Activated CD8-positive, alpha-beta memory T cell treated with anti-CD3 and anti-CD28 coated beads, Interleukin-2, amount 50 U/mL, for 4 hours (primary cell): ENCODE results near the gene POLDIP3.
"Not testable (repeated sequence)": the region's sequence is repeated elsewhere in the genome, so short reads cannot be mapped to it uniquely, and the experiment has no call there.

Source experiments
- DNase-seq: peaks from one replicate; pipeline ENCODE4 v3.0.0-alpha.2; 2020

Gene POLDIP3

DNA sequence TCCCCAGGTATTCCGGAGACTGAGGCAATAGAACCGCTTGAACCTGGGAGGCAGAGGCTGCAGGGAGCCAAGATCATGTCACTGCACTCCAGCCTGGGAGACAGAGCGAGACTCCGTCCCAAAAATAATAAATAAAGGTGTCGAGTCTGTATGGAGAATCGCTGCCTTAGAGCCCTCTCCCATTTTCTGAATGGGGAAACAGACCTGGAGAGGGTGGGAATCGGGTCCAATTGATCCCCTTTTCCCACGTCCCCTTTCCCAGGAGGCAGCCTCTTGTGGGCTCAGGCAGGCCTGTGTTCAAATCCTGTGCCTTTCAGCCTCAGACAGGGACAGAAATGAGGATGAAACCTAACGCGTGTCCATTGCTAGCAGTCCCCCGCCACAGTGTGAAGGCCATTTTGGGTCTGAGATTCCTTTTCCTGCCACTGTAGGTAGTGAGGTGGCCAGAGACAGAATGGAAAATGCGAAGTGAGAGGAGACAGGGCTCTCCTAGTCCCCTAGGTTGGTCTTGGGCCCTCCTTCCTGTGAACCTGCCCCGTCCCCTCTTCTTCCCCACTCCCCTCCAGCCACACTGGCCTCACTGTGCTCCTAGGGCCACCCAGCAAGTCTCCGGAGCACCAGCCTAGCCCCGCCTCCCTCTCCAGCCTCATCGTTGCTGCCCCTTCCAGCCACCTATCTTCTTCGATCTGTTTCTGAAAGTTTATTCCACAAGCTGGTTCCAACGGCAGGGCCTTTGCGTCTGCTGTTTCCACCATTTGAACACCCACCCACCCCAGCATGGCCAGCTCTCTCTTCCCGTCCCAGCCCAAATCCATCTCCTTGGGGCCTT is 2.7 kb upstream of the POLDIP3 start:
- no peak for DNase-seq

DNA sequence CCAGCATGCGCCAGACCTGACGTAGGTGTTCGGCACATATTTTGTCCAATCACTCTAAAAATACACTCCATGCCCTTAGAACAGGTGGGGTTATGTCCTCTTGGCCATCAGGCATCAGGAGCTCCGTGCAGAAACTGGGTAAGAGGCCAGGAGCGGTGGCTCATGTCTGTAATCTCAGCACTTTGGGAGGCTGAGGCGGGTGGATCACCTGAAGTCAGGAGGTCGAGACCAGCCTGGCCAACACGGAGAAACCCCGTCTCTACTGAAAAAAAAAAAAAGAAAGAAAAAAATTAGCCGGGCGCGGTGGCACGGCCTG is 1.1 kb upstream of the POLDIP3 start:
- not testable (repeated sequence) for DNase-seq

DNA sequence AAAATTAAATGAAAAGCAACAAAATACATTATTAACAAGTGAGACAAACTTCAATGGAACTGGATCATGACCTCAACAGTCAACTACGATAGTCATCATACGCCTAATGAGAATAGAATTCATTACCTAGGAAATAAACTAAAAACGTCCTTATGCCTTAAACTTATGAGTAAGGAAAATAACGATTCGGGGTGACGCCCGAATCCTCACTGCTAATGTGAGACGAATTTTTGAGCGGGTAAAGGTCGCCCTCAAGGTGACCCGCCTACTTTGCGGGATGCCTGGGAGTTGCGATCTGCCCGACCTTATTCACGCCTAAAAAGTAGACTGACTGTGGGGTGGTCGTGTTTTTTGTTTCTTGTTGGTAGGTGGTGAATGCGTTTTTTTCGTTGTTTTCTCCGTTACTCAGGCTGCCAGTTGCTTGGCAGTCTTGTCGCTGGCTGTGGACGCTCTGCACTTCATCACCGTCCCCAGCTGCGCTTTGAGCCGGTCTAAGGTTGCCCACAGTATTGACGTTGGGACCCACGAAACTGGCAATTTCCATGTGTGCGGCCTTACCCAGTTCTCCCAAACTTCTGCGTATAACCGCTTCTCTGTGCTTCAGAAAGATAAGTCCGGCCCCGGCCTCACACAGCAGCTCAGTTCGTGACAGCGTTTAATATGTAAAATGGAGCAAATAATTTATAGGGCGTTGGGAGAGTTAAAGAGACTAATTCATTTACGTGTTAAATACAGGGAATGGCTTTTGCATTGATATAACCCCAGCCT is 593 bp upstream of the POLDIP3 start:
- DNase-seq: peak; percentile 75

DNA sequence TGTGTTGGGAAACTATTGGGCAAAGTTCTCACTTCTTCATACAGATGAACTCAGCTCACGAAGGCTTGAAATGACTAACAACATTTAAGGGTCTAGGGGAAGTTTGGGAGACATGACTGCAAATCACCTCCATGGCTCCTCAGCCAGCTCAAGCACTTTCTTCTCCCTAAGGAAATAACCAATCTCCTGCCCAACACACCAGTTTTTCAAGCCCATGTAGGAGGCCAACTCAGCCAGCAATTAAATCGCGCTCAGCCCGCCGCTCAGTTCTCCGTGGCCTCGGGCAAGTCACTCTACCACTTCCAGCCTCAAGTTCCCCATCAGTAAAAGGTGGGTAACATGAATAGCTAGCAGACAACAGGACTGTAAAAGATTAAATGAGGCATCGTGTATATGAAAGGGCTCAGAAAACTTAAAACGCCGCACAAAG is 796 bp downstream of the POLDIP3 start:
- DNase-seq: no peak

DNA sequence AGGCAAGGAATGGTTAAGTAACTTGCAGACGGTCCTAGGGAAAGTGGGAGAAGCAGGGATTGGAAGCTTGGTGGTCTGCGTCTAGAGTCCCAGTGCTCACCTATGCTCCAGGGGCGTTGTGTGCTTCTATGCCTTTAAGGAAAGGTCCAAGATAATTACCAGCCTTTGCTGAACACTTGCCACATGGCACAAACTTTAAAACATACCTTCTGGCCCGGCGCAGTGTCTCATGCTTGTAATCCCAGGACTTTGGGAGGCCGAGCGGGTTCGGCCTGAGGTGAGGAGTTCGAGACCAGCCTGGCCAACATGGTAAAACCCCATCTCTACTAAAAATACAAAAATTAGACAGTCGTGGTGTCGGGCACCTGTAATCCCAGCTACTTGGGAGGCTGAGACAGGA is 2.3 kb downstream of the POLDIP3 start:
- DNase-seq: no peak

DNA sequence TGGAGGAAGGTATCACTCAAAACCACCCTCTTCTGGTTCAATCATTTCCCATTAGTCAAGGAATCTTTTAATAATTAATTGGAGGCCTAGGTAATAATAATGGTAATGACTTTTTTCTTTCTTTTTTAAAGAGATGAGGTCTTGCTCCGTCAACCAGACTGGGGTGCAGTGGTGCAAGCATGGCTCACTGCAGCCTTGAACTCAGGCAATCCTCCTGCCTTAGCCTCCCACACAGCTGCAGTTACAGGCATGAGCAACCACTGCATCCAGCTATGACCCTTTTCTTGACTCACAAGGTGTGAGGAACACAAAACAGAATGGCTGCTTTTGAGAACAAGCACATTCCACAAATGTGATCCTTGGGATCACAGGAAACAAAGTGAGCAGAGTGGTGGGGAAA is 3.6 kb downstream of the POLDIP3 start:
- DNase-seq: no peak

DNA sequence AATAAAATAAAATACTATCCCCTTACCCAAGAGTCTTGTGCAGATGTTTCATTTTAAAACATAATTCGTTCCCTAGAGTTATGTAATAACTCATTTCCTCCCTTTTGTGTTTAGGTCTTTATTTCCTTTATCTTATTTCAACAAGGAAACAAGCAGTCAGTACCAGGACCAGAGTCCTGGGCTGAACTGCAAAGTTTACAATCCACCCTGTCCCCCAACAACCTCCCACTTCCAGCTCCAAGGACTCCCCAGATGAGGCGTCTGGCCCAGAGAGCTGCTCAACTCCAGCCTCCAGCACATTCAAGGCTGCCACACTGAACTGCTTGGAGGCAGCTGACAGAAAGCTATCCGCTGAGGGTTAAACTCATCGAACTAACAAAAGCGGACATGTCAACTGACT is 4.5 kb downstream of the POLDIP3 start:
- DNase-seq: no peak

DNA sequence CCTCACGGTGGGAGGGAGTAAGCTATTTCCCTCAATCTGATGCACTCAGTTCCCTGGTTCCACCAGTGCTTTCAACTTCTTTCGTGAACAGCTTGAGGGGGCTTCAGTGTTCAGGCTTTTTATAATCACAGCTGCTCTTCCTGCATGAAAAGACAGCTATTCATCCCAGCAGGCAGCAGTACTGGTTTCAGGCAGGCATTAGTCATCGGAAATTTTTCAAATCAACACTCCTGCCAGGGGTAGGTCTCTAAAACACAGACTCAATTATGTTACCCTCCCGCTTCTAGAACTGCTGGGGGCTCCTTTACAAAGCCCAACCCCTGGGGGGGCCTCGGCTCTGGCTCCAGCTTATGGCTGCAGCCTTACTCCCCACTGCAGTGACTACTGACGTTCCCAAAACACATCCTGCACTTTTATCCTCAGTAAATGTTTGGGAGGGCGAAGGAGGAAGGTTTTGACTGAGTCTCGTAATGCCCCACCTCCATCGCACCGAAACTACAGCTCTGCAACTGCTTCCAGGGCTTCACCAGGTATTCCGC is 5.8 kb downstream of the POLDIP3 start:
- no peak for DNase-seq

DNA sequence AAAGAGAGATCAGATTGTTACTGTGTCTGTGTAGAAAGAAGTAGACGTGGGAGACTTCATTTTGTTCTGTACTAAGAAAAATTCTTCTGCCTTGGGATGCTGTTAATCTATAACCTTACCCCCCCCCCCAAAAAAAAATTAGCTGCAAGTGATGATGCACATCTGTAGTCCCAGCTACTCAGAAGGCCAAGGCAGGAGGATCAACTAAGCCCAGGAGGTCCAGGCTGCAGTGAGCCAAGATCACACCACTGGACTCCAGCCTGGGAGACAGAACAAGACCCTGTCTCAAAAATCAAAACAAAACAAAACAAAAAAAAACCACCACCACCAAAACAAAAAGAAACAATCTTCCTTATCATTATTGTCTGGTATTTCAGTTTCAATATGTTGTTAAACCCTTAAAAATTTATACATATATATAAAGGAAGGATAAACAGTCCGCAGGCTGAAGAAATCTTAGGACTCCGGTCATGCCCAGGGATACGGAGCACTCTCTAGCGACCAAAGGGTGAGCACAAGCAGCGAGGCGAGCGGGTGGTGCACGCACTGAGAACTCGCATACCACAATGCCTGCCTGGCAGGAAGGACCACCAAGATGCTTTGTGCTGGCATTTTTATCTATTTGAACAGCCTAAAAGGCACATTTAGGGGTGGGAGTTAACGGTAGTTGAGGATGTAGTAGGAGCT is 6.4 kb downstream of the POLDIP3 start:
- DNase-seq: no peak

DNA sequence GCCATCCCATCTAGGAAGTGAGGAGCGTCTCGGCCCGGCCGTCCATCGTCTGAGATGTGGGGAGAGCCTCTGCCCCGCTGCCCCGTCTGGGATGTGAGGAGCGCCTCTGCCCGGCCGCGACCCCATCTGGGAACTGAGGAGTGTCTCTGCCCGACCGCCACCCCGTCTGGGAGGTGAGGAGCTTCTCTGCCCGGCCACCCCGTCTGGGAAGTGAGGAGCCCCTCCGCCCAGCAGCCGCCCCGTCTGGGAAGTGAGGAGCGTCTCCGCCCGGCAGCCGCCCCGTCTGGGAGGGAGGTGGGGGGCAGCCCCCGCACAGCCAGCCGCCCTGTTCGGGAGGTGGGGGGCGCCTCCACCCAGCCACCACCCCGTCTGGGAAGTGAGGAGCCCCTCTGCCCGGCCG is 7.0 kb downstream of the POLDIP3 start:
- DNase-seq: not testable (repeated sequence)

DNA sequence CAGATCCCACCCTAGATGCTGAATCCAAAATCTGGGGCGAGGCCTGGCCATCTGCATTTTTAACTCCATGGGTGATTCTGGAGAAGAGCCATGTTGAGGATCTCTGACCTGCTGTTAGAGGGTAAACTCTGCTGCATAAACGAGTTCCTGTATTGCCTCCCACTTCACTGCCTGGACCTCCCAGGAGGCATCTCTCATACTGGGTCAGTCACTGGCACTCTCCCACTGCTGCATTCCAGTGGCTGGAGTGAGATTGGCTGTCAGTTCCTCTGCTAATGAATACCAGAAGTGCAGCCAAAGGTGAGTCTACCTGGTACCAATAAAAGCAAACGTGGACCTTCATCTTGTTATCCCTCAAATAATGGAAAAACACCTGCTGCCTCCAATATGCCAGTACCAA is 10.3 kb downstream of the POLDIP3 start:
- no peak for DNase-seq

DNA sequence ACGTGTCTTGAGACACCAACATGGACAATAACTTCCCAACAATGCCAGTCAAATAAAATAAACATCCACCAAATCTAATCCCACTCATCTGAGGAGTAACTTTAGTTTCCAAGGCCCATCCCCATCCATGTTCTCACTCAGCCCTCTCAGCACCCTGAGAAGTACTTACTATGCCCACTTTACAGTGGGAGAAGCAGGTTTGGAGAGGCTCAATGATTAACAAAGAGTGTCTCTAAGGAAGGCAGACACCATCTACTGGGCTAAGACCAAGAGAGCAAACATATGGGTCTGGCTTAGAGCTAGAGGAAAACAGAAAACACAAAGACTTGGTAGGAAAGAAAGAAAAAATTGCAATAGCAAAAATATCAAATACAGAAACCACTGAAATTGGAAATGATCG is 11.3 kb downstream of the POLDIP3 start:
- DNase-seq: no peak

DNA sequence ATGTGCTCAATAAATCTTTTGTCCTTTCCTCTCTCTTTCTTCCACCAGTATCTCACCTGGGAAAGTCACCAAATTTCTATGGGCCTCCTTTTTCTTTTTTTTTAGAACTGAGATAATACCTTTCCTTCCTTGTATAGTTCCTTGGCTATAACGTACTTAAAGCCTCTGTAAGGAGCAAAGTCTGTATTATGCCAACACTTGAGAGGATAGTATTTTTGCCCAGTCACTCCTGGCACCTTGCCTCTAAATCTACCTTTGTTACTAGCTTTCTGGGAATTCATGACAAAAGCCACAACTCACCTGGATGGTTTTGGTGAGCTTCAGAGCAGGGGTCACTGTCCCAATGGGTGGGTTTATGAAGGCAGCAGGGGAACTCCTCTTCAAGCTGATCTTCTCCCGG is 12.2 kb downstream of the POLDIP3 start:
- DNase-seq: no peak

DNA sequence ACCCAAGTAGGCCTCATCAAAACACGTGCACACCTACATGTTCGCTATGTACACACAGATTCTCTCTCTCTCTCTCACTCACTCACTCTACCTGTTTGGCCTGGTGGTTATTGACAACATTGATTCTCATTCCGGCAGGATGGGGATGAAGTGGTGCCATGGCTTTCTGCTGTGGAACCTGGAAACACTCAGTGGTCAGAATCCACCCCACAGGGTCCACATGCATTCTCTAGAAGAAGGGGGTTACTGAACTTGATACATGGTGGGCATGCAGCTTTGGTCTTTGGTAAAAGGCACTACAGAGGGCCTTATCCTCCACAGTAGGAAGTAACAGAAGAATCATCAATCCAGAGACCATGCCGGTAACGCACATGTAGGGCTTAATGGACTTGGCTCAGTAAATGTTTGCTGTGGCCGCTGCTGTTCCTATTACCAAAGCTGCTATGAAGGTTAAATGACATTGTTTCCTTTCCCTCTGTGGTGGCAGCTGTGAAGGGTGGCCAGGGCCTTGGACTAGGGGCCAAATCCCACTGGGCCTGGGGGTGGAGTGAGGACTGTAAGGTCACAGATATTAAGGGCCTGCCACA is 12.7 kb downstream of the POLDIP3 start:
- no peak for DNase-seq

DNA sequence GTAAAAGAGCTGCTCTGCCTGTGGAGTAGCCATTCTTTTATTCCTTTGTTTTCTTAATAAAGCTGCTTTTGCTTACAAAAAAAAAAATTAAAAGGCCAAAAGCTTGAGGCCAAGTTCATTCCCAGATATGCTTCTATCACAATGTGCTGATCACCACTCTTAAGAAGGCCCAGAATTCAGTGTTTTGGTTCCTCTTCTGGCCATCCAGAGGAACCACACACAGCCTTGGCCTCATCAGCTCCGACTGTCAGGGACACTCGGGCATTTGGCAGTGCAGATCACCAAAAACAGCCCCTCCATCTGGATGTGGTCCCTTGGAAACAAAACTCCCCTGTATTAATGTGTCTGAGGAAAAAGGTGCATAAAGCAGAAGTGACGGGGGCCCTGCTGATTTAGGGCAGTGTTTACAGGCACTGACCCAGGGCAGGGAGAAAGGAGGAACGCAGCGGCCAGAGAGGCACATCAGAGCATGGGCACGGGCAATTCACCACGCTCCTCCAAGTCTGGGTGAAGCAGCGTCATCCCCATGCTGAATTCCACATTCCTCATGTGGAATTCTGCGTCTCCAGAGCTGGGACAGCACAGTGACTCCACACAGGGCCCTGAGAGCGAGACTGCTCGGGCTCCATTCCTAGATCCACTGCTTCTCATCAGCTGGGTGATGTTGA is 17.7 kb downstream of the POLDIP3 start:
- DNase-seq: no peak

DNA sequence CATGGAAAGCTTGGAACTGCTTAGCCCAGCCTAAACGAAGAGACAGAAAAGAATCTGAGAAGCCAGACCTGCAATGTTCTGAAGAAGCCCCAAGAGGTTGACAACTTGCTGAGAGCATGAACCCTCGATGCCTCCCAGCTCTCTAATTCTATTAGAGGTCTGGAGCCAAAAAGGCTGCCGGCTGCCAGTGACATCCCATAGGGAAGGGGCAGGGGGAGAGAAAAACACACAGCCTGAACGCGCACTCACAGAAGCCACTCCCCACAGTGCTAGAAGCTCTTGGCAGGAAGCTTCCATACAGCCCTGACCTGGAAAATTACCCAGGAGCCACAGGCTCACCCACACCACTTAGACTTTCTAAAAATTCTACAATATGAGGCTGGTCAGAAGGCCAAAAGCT is 18.3 kb downstream of the POLDIP3 start:
- no peak for DNase-seq

DNA sequence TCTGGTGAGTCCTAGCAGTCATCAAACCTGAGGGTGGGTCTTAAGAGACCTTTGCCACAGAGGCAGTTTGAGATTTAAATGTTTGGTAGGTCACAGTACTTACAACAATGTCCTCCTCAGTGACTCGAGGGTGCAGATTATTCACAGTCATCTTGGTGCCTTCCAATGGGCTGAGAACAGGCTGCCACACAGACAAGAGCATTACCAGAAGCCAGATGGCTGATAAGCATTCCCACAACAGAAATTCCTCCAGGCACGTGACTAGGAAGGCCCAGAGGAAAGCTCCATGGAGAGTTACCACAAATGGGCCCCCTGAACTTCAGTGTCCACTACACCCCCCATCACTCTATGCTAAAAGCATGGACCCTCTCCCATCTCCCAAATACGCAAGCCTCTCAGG is 19.2 kb downstream of the POLDIP3 start:
- DNase-seq: no peak

DNA sequence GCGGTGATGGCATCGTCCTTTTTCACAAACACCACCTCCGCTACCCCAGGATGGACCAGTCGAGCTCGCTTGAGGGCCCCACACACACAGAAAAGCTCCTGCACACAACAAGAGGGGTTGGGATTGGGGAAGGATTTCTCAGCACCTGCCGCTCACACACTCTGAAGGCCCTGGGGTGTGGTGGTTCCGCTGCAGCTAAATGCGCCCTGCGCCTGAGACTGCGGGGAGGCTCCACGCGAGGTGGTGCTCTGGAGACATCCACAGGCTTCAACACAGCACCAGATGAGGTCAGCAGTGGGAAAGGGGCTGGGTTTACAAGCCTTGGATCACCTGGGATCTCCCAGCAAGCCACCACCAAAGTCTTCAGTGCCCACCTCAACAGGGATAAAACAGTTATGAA is 22.7 kb downstream of the POLDIP3 start:
- DNase-seq: no peak

DNA sequence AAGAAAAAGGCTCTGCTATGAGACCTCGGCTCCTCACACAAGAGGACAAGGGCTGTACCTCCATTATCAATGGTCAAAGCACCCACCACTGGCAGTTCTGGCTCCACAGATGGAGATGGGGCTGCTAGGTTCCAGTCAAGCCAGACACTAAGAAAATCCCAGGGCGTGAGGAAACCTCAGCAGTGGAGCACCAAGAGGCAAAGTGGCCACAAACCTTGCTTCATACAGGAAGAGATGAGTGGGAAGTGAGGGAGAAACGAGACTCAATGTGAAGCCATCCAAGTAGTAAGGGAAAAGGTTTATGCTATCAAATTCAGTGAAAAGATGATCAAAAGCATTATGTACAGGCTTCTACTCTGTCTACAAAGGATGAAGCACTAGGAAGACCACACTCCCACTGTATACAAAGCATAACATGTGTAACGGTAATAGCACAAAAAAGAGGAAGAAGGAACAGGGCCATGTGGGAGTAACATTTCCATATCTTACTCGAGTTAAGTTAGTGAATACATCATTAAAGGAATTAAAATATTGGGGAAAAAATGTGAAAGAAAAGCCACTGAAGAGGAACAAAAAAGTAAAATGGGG is 27.0 kb downstream of the POLDIP3 start:
- DNase-seq: no peak

DNA sequence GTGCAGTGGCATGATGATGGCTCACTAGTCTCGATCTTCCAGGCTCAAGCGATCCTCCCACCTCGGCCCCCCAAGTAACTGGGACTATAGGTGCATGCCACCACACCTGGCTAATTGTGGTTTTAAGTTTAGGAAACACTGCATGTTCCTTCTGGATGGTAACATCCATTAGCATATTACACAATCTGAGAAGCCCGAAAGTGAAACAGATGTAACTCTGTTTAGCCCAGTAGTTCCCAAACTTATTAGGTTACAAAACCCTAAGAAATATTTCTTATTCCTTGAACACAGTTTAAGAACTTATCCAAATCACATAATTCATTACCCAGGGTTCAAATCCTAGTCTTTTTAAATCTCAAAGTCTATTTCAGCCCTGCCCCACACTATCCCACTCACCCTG is 28.3 kb downstream of the POLDIP3 start:
- no peak for DNase-seq

DNA sequence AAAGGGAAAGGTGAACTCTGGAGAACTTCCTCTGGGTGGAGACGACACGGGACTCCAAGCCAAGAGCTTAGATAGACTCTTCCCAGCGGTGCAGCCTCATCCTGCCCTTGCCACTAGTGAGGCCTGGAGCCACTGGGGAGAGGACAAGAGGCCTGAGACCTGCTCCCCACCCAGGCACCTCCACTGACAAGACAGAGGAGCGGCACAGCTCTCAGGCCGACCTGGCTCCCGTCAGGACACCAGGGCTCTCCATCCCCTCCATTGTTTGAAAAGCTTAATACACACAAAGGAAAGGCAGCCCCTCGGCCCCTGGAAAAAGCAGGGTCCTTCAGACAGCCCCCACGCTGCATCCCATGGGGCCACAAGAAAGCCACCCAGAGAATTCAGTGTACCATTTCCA is 29.6 kb downstream of the POLDIP3 start:
- no peak for DNase-seq

DNA sequence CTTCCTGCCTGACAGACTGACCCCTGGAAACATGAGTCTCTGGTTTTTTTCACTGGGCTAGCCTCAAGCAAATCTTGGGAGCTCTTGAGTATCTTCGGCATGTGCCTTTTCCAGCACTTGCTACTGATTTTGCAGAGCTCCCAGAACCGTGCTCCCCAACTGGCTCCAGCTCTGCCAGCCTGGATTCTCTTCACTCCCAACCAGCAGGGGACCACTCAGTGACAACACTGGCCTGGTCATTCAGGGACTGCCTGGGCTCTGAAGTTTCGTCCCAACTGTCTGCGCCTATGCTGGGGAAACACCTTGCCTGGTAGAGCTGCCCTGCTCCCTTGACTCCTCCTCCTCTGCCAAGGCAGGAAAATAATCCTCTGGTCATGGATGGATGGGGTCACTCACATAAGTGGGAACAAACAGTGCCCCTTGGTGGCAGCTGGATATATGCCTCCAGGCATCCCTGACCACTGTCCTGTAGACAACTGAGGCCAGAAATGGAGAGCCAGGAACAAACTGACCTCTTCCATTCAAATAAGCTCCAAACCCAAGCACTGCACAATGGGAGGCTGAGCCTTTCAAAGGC is 30.2 kb downstream of the POLDIP3 start:
- DNase-seq: no peak
